D721Med (cell line): ENCODE data around the gene CCR7.

Experiments used
- DNase-seq: peaks from one replicate; pipeline ENCODE4 v3.0.0; 2011; ENCODE audit warnings: low spot score; ENCODE audit not compliant: insufficient read length
- FAIRE-seq: peaks from 2 replicates; lab custom pipeline; 2011; peaks lifted over from hg19 to GRCh38; lab: Jason Lieb, UNC
- CTCF ChIP-seq: IDR thresholded peaks from 2 replicates; pipeline ENCODE4 v1.5.1; 2012; ENCODE audit warnings: mild to moderate bottlenecking, control low read depth; ENCODE audit not compliant: insufficient read depth; ENCODE audit errors: missing control alignments

Gene CCR7

DNA sequence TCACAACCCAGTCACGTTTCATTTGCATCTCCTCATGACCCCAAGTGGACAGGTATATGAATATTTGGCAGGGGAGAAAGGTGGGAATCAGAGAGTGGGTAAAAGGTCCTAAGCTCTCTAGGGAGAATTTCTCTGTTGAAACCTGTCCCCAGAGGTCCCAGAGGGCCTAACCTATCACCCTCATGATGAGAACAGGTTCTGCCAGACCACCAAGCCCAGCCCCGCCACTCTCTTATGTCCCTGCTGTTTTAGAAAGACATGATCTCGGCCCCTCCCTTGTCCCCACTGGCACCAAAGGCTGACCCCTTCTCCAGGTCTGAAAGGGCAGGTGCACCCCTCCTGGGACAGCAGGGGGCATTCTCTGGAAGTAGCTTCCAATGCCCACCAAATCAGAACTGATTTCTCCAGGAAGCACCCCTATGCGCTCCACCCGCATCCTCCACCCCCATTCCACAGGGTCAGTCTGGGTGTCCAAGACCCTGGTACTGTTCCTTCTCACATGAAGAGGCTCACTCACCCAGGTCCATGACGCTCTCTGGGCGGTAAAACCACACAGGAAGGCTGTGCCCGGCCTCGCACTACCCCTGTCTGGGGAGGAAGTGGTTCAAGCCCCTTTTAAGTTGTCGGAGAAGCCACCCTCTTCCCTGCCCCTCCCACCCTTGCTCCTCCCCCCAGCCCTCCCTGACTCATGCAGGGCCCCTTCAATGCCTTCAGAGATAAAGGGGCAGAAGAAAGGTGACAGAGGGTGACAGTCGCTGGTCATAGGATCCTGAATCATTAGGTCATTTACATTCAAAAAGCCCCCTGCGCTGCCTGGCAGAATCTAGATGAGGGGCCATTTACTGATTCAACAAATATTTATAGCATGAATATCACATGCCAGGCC is at the start of gene CCR7:
CCR7 (minus strand) TSS at position 590 of the 886 bp plus-strand sequence; CDS start at position 527, 63 bp downstream.
- no peak for DNase-seq
- no peak for FAIRE-seq
- no peak for TF ChIP-seq CTCF

GRCh38 chr17:40614431-40615067 is 49.3 kb upstream of the CCR7 start:
- no peak for FAIRE-seq
- TF ChIP-seq CTCF = no peak
- no peak for DNase-seq

DNA sequence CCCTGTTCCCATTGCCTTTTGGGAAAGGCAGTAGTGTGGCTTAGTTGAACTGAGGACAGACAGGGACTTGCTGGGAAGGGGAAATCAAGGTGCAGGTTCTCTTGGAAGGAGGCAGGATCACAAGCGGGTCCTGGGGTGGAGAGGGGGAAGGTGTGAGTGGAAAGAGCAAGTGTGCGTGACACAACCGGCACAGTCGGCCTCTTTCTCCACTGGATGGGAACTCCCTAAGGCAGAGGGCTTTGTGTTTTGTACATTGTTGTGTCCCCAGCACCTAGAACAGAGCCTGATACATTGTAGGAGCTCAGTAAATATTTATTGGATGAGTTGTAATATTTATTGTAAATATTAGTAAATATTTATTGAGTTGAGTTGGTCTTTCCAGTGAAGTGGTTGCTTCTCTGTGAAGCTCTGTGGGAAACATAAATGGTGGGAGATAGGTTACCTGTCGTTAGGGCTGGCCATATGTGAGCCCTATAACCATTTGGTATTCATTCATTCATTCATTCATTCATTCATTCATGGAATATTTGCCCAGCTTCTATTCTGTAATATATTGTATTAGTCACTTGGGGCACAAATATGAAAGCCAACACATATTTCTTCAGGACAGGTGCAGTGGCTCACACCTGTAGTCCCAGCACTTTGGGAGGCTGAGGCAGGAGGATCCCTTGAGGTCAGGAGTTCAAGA is 48.3 kb upstream of the CCR7 start:
- FAIRE-seq = no peak
- DNase-seq = no peak
- TF ChIP-seq CTCF = no peak

- no peak for TF ChIP-seq CTCF
- DNase-seq (no peak), FAIRE-seq (no peak)
Observed at GRCh38 chr17:40612599-40613244, 47.5 kb upstream of the CCR7 start.

DNA sequence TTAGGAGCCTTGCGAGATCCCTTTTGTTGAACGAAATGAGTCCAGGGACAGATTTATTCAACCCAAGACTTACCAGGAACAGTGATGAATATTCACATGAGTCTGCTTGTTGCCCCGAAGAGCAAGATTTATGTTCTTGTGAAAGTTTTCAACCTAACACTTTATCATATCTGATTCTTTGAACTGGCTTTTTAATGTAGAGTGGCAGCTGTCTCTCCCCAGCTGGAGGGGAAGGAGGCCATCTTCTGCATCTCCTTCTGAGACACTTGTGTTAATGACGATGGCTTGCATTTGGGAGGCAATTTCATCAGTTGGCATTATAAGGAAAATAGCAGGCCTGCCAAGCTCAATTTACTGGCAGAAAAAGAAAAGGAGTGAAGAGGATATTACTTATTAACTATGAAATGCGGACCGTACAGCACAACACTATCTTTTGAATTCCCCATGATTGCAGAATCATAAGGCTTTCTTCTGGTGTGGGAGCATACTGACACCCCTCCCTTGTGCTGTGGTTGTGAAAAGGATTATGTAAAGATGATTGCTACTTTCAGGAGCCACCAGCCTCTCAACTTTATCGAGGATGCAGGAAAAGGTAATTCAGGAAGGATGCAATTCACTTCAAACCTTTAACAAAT is 46.7 kb upstream of the CCR7 start:
- FAIRE-seq (no peak), DNase-seq (no peak)
- no peak for TF ChIP-seq CTCF

DNA sequence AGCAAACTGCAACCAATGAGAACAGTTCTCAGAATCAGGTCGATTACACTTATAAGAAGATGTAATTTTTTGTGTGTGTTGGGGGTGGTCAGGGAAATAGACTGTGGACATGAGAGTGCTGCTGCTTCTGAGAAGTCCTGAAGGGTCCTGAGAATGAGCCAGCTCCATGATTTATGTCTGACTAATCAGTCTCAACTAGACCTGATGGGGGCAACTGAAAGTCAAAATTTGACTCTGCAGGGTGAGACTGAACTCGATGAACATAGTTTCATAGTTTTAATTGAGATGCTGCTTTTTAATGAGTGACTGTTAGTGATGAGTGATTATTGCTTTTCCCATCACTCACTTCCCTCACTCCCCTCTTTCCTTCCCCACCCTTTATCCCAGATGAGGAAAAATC is 45.1 kb upstream of the CCR7 start:
- FAIRE-seq (no peak), DNase-seq (no peak)
- TF ChIP-seq CTCF = no peak
